Measurements from ENCODE around the gene FOXL3.

Gene FOXL3

DNA sequence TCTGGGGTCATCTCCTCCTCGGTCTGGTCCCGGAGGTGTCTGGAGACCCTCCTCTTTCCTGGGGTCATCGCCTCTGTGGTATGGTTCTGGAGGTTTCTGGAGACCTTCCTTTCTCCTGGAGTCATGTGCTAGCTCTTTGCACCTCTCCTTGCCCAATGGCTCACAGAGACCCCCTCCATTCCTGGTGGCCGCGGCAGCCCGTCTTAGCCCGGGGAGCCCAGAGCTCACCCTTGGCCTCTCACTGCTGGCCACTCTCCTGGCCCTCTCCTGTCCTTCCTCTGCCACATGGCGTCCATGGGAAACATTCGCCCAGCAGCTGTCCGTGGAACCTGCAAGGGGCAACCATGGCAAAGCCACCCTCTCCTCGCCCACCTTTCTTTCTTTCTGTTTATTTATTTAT lies 20.2 kb upstream of the FOXL3 start:
- no peak for DNase-seq

DNA sequence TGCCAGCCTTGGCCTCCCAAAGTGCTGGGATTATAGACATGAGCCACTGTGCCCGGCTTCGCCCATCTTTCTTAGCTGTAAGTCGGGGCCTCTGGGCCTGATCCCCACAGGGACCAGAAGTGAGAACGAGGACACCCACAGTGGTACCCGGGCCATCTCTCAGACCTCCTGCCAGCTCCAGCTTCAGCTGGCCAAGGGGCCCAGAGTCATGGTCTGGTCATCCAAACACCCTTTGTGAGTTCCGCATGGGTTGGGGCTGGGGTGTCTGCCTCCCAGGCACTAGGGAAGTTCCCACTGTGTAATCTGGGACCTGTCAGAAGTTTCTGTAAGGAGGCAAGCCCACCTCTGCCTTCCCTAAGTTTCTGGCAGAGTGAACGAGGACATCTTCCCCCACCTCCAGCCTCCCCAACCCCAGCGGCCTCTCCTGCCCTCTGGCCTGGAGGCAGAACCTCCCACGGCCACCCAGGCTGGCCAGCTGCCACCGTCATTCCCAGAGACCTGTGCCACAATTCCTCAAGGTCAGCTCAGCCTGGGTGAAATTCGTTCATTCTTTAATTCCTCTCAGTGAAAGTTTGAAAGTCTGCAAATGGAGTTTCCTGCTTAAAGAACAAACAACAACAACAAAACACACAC lies 19.5 kb upstream of the FOXL3 start:
- DNase-seq: no peak

DNA sequence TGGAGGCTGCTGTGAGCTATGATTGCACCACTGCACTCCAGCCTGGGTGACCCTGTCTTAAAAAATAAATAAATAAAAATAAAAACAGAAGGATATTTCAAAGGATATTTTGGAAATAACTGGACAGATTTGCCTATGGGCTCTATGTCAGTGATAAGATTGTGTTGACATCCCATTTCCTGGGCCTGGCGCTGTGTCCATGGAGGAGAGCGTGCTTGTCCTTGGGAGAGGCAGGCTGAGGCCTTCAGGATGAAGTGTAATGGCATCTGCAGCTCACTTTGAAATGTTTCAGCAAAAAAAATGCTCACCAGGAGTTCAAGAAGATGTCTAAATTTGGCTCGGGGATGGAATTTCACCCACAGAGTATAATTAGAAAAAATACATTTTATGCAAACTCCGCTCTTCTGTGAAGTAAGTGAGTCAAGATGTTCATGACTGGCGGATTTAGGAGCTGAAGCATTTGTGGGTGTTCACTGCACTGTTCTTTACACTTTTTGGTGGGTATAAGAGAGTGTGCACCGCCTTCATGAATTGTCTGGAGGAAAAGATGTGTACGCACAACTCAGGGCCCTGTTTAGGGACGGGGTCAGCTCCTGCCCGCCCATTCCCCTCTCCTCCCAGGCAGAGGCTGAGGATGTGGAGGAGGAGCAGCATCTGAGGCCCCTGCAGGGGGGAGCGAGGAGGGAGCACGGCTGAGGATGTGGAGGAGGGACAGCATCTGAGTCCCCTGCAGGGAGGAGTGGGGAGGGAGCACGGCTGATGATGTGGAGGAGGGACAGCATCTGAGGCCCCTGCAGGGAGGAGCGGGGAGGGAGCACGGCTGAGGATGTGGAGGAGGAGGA lies 18.5 kb upstream of the FOXL3 start:
- no peak for DNase-seq

DNA sequence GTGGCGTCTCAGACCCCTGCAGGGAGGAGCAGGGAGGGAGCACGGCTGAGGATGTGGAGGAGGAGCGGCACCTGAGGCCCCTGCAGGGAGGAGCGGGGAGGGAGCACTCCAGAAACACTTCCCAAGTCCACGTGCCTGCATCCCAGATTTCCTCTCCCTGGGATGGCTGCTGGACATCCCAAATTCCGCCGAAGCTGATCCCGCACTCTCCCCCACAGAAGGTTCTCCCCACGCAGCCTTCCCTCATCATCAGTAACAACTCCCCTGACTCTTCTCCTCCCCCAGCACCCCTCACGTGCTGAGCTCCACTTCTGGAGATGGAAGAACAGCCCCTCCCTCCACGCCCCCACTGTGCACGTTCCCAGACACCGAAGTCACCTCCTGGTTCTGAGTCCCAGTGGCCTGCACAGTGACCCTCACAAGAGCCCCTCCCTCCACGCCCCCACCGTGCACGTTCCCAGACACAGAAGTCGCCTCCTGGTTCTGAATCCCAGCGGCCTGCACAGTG lies 17.8 kb upstream of the FOXL3 start:
- no peak for DNase-seq

DNA sequence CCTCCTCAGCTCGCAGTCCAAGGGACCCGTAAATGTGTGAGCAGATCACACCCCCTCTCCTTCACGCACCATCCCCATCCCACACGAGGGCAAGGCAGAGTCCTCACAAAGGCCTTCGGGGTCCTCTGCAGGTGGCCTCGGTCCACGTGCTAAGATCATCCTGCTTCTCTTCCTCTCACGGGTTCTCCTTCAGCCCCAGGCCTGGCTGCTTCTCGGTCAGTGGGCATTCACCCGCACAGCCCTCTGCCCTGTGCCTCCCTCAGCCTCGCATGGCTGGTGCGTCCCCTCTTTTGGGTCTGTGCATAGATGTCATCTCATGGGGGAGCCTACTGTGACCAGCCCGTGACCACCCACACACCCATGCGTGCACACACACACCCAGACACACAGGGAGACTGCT lies 17.3 kb upstream of the FOXL3 start:
- DNase-seq: no peak

DNA sequence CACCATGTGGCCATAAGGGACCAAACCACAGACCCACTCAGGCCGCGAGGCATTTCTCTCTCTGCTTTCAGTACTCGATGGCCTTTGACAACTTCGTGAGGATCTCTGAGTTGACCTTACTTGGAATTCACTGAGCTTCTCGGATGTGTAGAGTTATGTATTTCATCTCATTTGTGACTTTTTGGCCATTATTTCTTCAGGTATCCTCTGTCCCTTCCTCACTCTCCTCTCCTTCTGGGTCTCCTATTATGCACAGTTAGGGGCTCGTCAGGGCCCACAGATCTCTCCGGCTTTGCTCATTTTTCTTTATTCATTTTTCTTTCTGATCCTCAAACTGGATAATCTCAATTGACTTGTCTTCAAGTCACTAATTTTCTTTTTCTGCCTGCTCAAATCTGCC lies 16.6 kb upstream of the FOXL3 start:
- no peak for DNase-seq

DNA sequence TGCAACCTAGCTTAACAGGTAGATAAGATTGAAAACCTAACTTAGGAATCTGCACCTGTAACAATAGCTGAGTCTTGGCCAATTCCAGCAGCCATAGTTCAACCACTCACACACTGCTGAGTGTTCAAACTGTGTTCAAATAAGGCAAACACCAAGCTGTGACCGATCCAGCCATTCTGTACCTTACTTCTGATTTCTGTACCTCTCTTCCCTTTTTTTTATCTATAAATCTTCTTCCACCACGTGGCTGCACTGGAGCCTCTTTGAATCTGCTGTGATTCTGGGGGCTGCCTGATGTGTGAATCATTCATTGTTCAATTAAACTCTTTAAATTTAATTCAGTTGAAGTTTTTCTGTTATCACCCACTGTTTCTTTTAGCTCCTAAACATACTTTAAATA lies 15.7 kb upstream of the FOXL3 start:
- no peak for DNase-seq

DNA sequence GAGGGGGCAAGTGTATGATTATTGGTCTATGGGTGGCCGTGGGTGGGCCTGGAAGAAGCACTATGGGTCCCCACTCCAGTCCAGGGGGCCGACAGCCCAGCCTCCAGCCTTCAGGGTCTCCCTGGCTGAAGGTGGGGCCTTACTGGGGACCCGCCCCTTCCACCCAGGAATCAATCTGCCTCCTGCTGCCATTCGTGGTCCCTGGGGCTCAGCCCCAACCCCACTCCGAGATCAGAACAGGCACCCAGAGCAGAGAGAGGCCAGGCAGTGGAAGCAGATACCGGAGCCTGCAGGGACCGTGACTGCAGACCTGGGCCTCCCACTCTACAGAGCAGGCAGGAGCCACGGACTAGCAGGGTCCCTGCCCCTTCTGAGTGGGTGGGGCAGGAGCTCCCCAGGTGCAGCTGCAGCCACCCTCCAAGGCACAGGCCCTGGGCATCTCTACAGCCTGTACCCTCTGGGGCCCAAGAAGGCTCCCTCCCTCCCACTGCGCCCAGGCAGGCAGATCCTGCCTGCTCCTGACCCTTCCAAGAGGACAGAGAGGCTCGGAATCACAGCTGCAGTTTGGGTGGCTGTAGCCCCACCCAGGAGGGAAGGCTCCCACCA lies 13.6 kb upstream of the FOXL3 start:
- DNase-seq: no peak

DNA sequence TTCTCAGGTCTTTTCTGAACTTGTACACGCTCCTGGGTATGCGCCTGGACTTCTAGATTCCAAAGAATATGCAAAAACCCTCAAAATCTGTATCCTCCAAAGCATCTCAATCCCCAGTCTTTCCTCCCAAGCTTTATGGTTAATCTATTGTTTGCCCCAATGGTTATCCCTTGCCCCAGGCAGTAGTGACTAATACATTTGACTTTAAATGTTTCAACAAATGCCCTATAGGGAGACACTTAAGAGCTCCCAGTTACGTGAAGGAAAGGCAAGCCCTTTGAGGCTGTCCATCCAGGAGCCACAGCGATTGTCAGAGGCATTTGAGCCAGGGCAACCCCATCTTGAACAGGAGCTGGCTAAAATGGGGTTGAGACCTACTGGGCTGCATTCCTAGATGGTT lies 12.7 kb upstream of the FOXL3 start:
- DNase-seq: no peak

DNA sequence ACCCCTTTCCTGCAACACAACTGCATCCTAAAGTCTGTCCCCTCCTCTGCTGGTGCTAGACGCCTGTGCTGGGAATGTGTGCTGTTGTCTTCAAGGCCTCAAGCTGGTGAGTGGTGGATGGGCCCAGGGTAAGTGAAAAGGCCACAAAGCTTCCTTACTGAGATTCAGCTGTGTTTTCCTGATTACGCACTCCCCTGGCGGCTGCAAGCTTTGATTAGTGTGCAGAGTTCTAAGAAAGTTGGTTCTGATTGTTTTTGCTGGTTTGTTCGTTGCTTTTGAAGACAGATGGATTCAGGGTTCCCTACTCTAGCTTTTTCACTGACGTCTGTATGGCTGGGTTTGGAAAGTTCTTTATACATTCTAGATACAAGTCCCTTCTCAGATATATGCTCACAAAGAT lies 11.9 kb upstream of the FOXL3 start:
- DNase-seq: no peak

DNA sequence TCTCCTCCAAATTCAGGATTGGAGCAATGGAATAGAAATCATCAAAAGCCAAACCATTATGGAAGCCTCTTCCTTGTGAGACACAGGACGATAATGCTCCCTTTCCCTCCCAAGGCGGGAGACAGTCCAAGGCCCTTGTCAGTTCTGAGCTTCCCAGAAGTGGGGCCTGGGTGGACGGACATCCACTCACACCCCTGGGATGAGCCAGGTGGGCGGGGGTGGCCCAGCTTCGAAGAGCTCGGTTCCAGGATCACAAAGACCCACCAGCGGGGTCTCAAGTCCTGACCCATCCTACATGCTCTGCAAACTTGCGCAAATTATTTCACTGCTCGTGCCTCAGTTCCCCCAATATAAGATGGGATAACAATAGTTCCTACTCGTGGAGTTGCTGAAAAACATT lies 10.1 kb upstream of the FOXL3 start:
- DNase-seq: no peak

DNA sequence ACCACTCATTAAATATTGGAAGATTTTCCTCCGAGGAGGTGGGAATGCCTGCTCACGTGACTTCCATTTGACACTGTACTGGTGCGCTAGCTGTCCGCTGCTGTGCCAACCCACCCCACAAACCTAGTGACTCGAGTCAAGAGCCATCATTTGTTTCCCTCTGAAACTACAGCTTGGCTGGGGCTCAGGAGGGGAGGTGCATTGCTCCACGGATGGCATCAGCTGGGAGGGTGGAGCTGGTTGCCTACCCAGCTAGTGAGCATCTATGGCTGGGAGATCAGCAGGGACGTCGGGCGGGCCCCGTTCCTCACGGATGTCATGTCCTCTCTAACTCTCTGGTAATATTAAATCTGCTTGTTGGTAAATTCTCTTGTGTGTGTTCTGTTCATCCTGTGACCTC lies 9.5 kb upstream of the FOXL3 start:
- DNase-seq: no peak

DNA sequence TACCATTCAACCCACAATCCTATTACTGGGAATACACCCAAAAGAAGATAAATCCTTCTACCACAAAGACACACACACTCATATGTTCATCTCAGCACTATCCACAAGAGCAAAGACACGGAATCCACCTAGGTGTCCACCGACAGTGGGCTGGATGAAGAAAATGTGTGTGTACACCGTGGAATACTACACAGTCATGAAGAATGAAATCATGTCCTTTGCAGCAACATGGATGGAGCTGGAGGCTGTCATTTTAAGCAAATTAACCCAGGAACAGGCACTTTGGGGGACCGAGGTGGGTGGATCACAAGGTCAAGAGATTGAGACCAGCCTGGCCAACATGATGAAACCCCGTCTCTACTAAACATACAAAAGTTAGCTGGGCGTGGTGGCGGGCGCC lies 8.3 kb upstream of the FOXL3 start:
- no peak for DNase-seq

DNA sequence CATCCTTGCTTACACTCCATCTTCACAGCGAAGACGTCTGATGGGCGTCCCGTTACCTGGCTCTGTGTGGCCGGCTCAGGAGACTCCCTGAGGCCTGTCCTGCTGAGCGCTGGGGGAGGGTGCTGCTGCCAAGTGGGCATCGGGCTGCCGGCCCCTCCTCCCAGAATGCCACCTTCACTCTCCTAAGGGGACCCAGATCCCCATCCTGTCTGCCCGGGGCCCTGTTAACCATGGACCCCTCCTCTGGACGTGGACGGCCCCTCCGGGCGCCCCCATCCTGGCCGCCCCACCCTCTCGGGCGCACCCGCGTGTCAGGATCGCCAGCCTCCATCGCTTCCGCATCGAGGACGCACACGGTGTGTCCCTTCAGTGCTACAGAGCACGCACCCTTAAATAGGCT lies 7.3 kb upstream of the FOXL3 start:
- no peak for DNase-seq

DNA sequence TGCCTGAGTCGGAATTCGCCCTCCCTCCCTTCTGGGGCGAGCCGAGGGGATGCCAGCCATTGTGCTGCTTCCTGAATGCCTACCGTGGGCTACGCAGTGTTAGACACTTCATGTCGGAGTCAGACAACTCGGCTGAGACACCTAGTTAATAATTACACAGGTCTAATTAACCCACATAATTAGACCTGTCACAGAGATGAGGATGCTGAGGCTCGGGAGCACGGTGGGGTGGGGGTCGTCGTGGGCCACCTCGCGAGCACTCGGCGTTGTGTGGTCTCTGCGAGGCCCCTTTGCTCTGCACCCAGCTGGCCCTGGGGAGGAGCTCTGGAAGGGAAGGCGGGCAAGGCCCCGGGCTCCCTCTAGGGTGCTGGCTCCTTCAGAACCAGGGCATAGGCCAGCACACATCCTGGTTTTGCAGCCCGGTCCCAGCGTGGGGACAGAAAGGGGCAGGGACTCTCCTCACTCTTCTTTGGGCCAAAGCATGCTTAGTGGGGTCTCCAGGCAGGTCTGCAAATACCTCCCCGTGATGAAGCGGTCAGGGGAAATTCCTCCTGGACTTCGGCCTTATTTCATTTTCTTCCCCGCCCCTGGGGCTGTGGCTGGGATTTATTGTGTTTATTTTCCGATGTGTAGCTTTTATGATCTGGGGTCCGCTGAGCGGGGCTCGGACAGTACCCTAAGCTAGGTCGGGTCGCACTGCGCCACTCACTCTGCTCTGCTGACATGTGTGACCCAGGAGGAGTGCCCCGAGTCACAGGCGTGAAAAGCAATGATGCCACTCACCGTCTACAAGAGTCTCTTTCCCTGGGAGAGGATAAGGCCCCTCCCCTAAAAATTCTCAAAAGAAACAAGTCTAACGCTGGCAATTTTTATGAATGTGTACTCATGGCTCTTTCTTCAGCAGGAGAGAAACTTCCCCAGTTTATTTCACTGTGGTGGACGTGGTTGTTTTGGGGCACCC lies 4.9 kb upstream of the FOXL3 start:
- DNase-seq: no peak

DNA sequence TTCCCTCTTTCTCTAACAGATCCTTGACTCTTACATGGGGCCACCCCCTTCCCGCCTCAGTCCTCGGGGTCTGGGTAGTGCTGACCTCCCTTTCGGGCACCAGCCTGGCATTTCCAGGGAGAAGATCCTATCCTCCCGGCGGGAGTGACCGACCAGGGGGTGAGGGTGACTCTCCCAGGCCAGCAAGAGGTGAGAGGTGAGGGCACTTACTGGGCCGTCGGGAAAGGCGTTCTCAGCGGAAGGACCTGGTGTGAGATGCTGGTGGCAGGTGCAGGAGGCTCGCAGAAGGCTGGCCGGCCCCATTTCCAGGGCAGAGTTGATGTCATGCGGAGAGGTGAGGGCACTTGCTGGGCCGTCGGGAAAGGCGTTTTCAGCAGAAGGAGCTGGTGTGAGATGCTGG lies 4.2 kb upstream of the FOXL3 start:
- no peak for DNase-seq

DNA sequence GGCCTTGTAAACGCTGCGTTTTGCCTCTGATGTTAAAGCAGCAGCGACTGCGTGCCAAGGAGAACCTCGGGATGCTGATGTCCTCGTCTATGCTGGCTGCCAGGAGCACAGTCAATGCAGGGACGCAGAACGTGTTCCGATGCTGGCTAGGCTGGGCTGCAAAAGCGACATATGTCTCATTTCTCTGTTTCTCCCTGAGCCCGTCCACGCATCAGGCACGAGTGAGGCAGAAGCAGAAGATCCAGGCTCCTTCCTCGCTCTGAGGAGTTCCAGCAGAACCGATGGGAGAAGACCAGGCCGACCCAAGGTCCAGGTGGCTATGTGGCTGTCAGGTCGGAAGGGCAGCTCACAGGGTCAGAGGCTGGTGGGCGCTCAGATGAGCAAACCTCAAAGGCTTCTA lies 3.7 kb upstream of the FOXL3 start:
- no peak for DNase-seq

DNA sequence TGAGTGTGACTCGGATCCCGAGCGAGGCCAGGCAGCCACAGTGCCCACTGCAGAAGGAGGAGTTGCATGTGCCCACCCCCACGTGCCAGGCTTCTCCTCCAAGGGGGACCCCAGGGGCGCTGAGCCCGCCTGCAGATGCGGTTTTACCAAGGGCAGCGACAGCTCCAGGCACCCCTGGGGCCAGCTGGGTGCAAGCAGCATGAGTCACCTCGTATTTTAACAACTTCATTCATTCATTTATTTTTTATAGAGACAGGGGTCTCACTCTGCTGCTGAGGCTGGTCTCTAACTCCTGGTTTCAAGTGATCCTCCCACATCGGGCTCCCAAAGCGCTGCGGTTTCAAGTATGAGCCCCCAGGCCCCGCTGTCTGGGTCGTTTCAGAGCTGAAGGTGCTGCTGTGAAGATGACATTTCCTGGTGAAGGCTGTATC lies 1.3 kb upstream of the FOXL3 start:
- no peak for DNase-seq

DNA sequence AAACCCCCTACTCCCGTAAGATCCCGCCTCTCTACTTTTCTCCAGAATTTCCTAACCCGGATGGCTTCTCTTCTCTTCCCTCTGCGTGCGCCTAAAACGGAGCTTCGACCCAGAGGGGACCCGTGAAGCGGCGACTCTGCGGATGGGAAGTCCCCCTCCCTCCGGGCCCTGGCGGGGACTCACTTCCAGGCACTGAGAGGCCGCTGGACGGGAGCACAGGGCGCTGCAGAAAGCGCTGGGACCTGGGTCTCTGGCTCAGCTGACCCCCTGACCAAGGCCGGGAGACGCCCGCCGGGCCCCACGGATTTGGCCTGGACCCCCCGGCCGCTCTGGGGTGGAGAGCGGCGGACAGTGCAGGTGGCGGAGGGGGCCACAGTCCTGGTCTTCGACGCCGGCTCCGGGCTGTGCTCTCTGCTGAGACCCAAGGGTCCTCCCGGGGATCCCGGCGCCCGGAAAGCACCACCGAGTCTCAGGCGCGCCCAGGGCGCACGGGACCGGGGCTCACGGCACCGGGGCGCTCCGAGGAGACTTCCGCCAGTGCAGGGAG lies 688 bp upstream of the FOXL3 start:
- DNase-seq: no peak

DNA sequence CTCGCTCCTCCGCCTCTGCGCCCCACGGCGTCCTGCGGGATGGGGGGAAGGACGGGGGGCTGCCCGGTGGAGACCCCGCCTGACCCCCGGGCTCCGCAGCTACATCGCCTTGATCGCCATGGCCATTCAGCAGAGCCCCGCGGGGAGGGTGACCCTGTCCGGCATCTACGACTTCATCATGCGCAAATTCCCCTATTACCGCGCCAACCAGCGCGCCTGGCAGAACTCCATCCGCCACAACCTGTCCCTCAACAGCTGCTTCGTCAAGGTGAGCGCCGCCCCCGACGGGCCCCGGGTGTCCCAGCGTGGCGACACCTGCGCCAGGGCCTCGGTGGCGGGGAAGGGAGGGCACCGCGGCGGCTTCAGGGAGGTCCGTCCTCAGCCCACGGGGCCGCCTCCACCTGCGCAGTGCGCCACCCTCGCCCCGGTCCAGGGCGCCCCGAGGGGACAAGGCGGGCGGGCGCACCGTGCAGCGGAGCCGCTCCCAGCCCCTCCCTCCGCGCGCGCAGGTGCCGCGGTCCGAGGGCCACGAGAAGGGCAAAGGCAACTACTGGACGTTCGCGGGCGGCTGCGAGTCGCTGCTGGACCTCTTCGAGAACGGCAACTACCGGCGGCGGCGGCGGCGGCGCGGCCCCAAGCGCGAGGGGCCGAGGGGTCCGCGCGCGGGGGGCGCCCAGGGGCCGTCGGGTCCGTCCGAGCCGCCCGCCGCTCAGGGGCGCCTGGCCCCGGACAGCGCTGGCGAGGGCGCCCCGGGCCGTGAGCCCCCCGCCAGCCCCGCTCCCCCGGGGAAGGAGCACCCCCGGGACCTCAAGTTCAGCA lies 793 bp downstream of the FOXL3 start:
- DNase-seq: no peak

DNA sequence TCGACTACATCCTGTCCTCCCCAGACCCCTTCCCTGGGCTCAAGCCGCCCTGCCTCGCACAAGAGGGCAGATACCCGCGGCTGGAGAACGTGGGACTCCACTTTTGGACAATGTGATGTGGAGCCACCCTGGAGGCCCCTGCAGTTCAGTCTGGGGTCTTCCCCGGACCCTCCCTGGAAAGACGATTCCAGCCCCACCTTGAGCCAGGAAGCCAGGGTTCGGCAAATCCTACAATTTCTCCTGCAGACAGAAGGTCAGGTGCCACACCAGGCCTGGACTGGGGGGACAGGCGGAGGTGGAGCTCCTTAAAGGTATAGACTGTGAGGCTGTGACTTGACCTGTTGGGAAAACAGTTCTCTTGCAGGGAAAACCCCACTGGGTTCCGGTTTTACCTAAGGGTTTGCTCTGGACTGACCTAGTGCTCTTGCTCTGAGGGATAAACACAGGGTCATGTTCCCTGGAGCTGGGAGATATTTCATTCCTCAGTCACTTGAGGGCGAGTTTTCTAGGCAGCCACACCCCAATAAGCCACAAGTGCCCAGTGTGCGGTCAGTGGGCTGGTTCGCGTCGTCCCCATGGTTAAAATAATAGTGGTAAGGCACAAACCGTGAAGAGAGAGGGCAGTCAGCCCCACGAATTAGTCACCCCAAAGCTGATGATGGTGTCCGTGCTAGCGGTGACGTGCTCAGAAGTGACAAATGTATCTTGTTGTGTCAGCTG lies 1.6 kb downstream of the FOXL3 start:
- DNase-seq: no peak

Measured in activated naive CD4-positive, alpha-beta T cell treated with Interleukin-2 at 50 U/mL for 16 hours (primary cell).